Liver (tissue), 3 donors: ENCODE results near the gene DPP4.

Source experiments
- FOXA1 ChIP-seq: IDR thresholded peaks from 2 replicates; pipeline ENCODE4 v1.6.1; 2016; ENCODE audit warnings: antibody characterized with exemption
- HNF4A ChIP-seq, 2 donors: conservative IDR thresholded peaks; 2 replicates each; pipeline ENCODE4 v1.6.1; 2016; ENCODE audit warnings: antibody characterized with exemption in 2 of 2, mild to moderate bottlenecking in 2 of 2
- JUND ChIP-seq, 2 donors: IDR thresholded peaks; 2 replicates each; pipeline ENCODE4 v1.6.1; 2016; ENCODE audit warnings: antibody characterized with exemption in 2 of 2
- RXRA ChIP-seq, 2 donors: IDR thresholded peaks; 2 replicates each; pipeline ENCODE4 v1.6.1; 2017 to 2018; ENCODE audit warnings: antibody characterized with exemption in 2 of 2, mild to moderate bottlenecking in 1 of 2
- TF ChIP-seq, protein P1 (sequence below): fragments of 150-350 bp; IDR thresholded peaks from 2 replicates; pipeline ENCODE4 v1.5.1; 2017; ENCODE audit warnings: improper control_type of control experiment, low read depth, low read length; ENCODE audit not compliant: missing input control
- donor health status: healthy.
- donor health status: healthy.

DNA sequence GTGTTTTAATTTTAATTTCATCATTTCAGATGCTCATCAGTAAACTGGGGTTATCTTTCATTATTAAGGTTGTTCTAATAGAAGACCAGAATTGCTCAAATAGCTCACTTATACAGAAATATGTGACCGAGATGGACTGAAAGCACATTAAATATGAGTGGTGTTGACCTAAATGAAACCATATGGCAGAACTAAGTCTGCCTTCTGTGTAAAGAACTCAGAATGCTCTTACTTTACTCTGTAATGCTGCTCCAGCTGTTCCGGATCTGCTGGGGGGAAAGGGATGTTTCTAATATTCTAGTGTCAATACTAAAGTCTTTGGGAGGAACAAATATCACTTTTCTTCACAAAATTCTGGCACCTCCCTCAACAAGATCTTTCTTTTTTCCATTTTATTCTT, 131.0 kb downstream of the DPP4 start:
- TF ChIP-seq, protein P1, sequence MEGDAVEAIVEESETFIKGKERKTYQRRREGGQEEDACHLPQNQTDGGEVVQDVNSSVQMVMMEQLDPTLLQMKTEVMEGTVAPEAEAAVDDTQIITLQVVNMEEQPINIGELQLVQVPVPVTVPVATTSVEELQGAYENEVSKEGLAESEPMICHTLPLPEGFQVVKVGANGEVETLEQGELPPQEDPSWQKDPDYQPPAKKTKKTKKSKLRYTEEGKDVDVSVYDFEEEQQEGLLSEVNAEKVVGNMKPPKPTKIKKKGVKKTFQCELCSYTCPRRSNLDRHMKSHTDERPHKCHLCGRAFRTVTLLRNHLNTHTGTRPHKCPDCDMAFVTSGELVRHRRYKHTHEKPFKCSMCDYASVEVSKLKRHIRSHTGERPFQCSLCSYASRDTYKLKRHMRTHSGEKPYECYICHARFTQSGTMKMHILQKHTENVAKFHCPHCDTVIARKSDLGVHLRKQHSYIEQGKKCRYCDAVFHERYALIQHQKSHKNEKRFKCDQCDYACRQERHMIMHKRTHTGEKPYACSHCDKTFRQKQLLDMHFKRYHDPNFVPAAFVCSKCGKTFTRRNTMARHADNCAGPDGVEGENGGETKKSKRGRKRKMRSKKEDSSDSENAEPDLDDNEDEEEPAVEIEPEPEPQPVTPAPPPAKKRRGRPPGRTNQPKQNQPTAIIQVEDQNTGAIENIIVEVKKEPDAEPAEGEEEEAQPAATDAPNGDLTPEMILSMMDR, result no peak
- TF ChIP-seq HNF4A (conservative IDR thresholded peaks at IDR 0.05) (no peak), RXRA (IDR thresholded peaks at IDR 0.05) (no peak), FOXA1 (no peak), JUND (IDR thresholded peaks at IDR 0.05) (no peak)
